Esophagus (tissue), 2 donors: ENCODE results near the gene CNOT10. TPM values are rescaled to one million over a fixed set of nuclear protein-coding genes. Genes with fewer than 3 reads are reported as not detected.

ENCODE experiments used
- H3K27ac ChIP-seq, 2 donors: one replicate each; pipeline ENCODE4 v1.5.1; 2013; ENCODE audit warnings: low read depth in 2 of 2, mild to moderate bottlenecking in 2 of 2, inconsistent platforms in 1 of 2, low read length in 1 of 2, moderate library complexity in 1 of 2
- H3K27me3 ChIP-seq, 2 donors: one replicate each; pipeline ENCODE4 v1.6.1; 2013; ENCODE audit warnings: low read length in 2 of 2, control low read depth in 1 of 2, mild to moderate bottlenecking in 1 of 2; ENCODE audit not compliant: insufficient read depth in 2 of 2, control insufficient read depth in 1 of 2
- H3K36me3 ChIP-seq, 2 donors: one replicate each; pipeline ENCODE4 v1.6.1; 2013; ENCODE audit warnings: low read length in 1 of 2; ENCODE audit not compliant: control insufficient read depth in 2 of 2, insufficient read depth in 2 of 2
- H3K4me1 ChIP-seq, 2 donors: one replicate each; pipeline ENCODE4 v1.6.1; 2013; ENCODE audit warnings: low read length in 1 of 2; ENCODE audit not compliant: control insufficient read depth in 2 of 2, insufficient read depth in 2 of 2
- H3K4me3 ChIP-seq, 2 donors: one replicate each; pipeline ENCODE4 v1.5.1; 2013; ENCODE audit warnings: low read length in 2 of 2, mild to moderate bottlenecking in 2 of 2, low read depth in 1 of 2, moderate library complexity in 1 of 2
- H3K9me3 ChIP-seq, 2 donors: one replicate each; pipeline ENCODE4 v1.6.1; 2013; ENCODE audit warnings: mild to moderate bottlenecking in 2 of 2, low read depth in 1 of 2, low read length in 1 of 2, moderate library complexity in 1 of 2; ENCODE audit not compliant: control insufficient read depth in 2 of 2, insufficient read depth in 1 of 2
- WGBS, 2 donors: extraction: QIAGEN DNeasy Blood & Tissue Kit; methylation state at CpG; one replicate each; pipeline ENCODE4 v1.1.7; 2013; 5-methylcytosine and 5-hydroxymethylcytosine counted together
- polyA plus RNA-seq, 2 donors: library from polyadenylated mRNA; stranded (reverse); fragments of 200-250 nt; gene quantifications; one replicate each; pipeline ENCODE4 v1.2.3, GENCODE V29; 2013
- donor health status: healthy with polysubstance abuse.
- donor health status: Bipolar disorder and iron deficiency.

Gene CNOT10
- polyA plus RNA-seq, 2 donors: 11.7 to 12.8 TPM

- no peak overlapping the region for H3K27ac ChIP-seq
- peaks cover 20 to 25% of the 10 kb centered on the region in 2 donors for H3K27me3 ChIP-seq
- peaks cover 5 to 8% of the 10 kb centered on the region in 2 donors for H3K9me3 ChIP-seq
- H3K4me1 ChIP-seq: peaks cover 12 to 17% of the 10 kb centered on the region in 2 donors
- 61 to 62% methylated on average over 41 of the region's 41 CpGs for WGBS, 2 donors
- H3K4me3 ChIP-seq: no peak overlapping the region
- no peaks in the 10 kb centered on the region for H3K36me3 ChIP-seq
These were observed 134.8 kb downstream of the CNOT10 start for GRCh38 chr3:32819551-32820348.

- Histone ChIP-seq H3K27me3 (peaks cover 20 to 25% of the 10 kb centered on the region in 2 donors), H3K4me1 (peaks cover 12 to 17% of the 10 kb centered on the region in 2 donors), H3K27ac (no peak overlapping the region), H3K4me3 (no peak overlapping the region), H3K9me3 (peaks cover 5 to 8% of the 10 kb centered on the region in 2 donors), H3K36me3 (no peaks in the 10 kb centered on the region)
- 76 to 84% methylated on average over 2 of the region's 2 CpGs for WGBS, 2 donors
These were observed 135.4 kb downstream of the CNOT10 start for GRCh38 chr3:32820430-32820829.

- WGBS, 2 donors: 62 to 67% methylated on average over 12 of the region's 12 CpGs
- Histone ChIP-seq H3K27ac (no peak overlapping the region), H3K36me3 (no peaks in the 10 kb centered on the region), H3K4me1 (peaks cover 12 to 17% of the 10 kb centered on the region in 2 donors), H3K27me3 (peaks cover 20 to 25% of the 10 kb centered on the region in 2 donors), H3K4me3 (no peak overlapping the region), H3K9me3 (peaks cover 5 to 8% of the 10 kb centered on the region in 2 donors)
These were observed 136.1 kb downstream of the CNOT10 start for GRCh38 chr3:32820971-32821685.

GRCh38 chr3:32821686-32822296 lies 136.8 kb downstream of the CNOT10 start:
- Histone ChIP-seq H3K27ac (no peak overlapping the region), H3K36me3 (no peaks in the 10 kb centered on the region), H3K9me3 (peaks cover 5 to 8% of the 10 kb centered on the region in 2 donors), H3K4me3 (no peak overlapping the region), H3K27me3 (peaks cover 20 to 23% of the 10 kb centered on the region in 2 donors), H3K4me1 (peaks cover 9 to 15% of the 10 kb centered on the region in 2 donors)
- WGBS, 2 donors: 33 to 46% methylated on average over 44 of the region's 44 CpGs

GRCh38 chr3:32822609-32823498 lies 137.9 kb downstream of the CNOT10 start:
- peaks cover 0 to 4% of the 10 kb centered on the region in 2 donors for H3K4me1 ChIP-seq
- no peaks in the 10 kb centered on the region for H3K36me3 ChIP-seq
- 89 to 90% methylated on average over 5 of the region's 5 CpGs for WGBS, 2 donors
- H3K9me3 ChIP-seq: peaks cover 5 to 8% of the 10 kb centered on the region in 2 donors
- no peak overlapping the region for H3K4me3 ChIP-seq
- no peak overlapping the region for H3K27ac ChIP-seq
- peaks cover 15 to 17% of the 10 kb centered on the region in 2 donors for H3K27me3 ChIP-seq

Other genes with a start within 250 kb of the CNOT10 start
- 10 to 100 TPM; 19.2 to 21.9 TPM for gene CMTM6, start 182.3 kb upstream of the CNOT10 start, polyA plus RNA-seq
- 10 to 100 TPM in 1 of 2 donors, 1 to 10 TPM in 1; 7.9 to 15.7 TPM for gene DYNC1LI1, start 114.3 kb upstream of the CNOT10 start, polyA plus RNA-seq
- gene TRIM71, start 132.8 kb downstream of the CNOT10 start, polyA plus RNA-seq: not detected